ENCODE results near the gene EPHA1. TPM values are rescaled to one million over a fixed set of nuclear protein-coding genes. Genes with fewer than 3 reads are reported as not detected.

Gene EPHA1
- total and polyA plus RNA-seq, 2 donors (not counting 3 experiments of a cell fraction or from before 2014, with no cell fraction given) = 0.07 TPM; not detected in 1

GRCh38 chr7:143396625-143397556, 11.8 kb downstream of the EPHA1 start:
- Histone ChIP-seq H3K9me3 (replicated peaks; ENCODE audit: control insufficient read depth, insufficient read depth, low read length) (no peaks in the 10 kb centered on the region), H3K36me3 (ENCODE audit: control insufficient read depth in 2 of 2, extremely low read depth in 1 of 2, insufficient read depth in 2 of 2, low read length in 2 of 2) (peaks cover 0 to 1% of the 10 kb centered on the region in 2 experiments), H3K9ac (replicated peaks; ENCODE audit: extremely low read depth, insufficient read depth, low read length) (no peak overlapping the region), H3K4me2 (ENCODE audit: insufficient read depth, low read length) (no peak overlapping the region), H3K27me3 (ENCODE audit: control insufficient read depth in 2 of 2, insufficient read depth in 2 of 2, low read length in 2 of 2) (no peaks in the 10 kb centered on the region), H3K9me1 (replicated peaks; ENCODE audit: control insufficient read depth, extremely low read depth, insufficient read depth, low read length) (no peaks in the 10 kb centered on the region), H2AFZ (ENCODE audit: low read depth, low read length) (no peak overlapping the region), H3K27ac (ENCODE audit: insufficient read depth, low read depth, low read length) (no peak overlapping the region), H3K79me2 (ENCODE audit: control insufficient read depth, insufficient read depth, low read length) (no peaks in the 10 kb centered on the region), H4K20me1 (replicated peaks; ENCODE audit: control insufficient read depth, extremely low read depth, insufficient read depth, low read length) (no peaks in the 10 kb centered on the region), H3K4me1 (ENCODE audit: control insufficient read depth, extremely low read depth, insufficient read depth, low read length) (peaks cover 32% of the 10 kb centered on the region), H3K4me3 (replicated peaks in 1 of 3; ENCODE audit: insufficient read depth in 1 of 3, low read depth in 1 of 3, low read length in 3 of 3) (no peak overlapping the region)
- dilution Hi-C loops (cut with MboI; ENCODE audit: extremely low pct_ligation_motif_present, low sequenced_read_pairs) (loop anchor here (25.0 kb wide), 1 partner anchor 115 kb away; no protein-coding TSS in a partner anchor), intact Hi-C loops (cut with micrococcal nuclease) (no loop called here)
- DNase-seq (ENCODE audit: low read depth, low spot score) = no peak
- TF ChIP-seq JUN (IDR thresholded peaks at IDR 0.05; ENCODE audit: borderline replicate concordance, insufficient read depth, insufficient read length, low read depth) (no peak), CTCF (IDR thresholded peaks at IDR 0.05; ENCODE audit: extremely low read depth in 1 of 2, insufficient read depth in 1 of 2, low read depth in 1 of 2, low read length in 2 of 2) (no peak), GATA2 (IDR thresholded peaks at IDR 0.05; ENCODE audit: insufficient read depth, insufficient read length, low read depth, low read length) (no peak), EZH2 (IDR thresholded peaks at IDR 0.05; ENCODE audit: borderline replicate concordance, low read depth, low read length, severe bottlenecking) (no peak), POLR2AphosphoS5 (IDR thresholded peaks at IDR 0.05; ENCODE audit: insufficient read depth, low read depth, low read length) (no peak), MAX (IDR thresholded peaks at IDR 0.05; ENCODE audit: insufficient read depth, insufficient read length) (no peak), MYC (IDR thresholded peaks at IDR 0.05; ENCODE audit: low read depth, low read length) (no peak), POLR2A (IDR thresholded peaks at IDR 0.05; ENCODE audit: low read depth, low read length) (no peak), FOS (IDR thresholded peaks at IDR 0.05; ENCODE audit: borderline replicate concordance, insufficient read depth, low read length) (no peak)
- ChIA-PET POLR2A (no interaction called here), CTCF (interaction anchor here (1.1 to 2.0 kb wide), 6 partner anchors 10 to 157 kb away, joined by 3 to 12 read pairs (median 4); no protein-coding TSS in a partner anchor)
- no TSS peak for BruUV-seq (replicated peaks)
- no peak for FAIRE-seq

Data from endothelial cell of umbilical vein (primary cell).